Astrocyte (in vitro differentiated cells and primary cell): Measurements from ENCODE around the gene EXOC6B. TPM values are rescaled to one million over a fixed set of nuclear protein-coding genes. Genes with fewer than 3 reads are reported as not detected.
A peak's percentile ranks its signal among the peaks of the same experiment; 100 is the strongest.

ENCODE experiments used
- DNase-seq: peaks from one replicate; pipeline ENCODE4 v3.0.0-alpha.2; 2010; ENCODE audit warnings: low read depth
- FAIRE-seq: peaks from 2 replicates; lab custom pipeline; 2011; peaks lifted over from hg19 to GRCh38; lab: Jason Lieb, UNC
- H2AFZ ChIP-seq: 2 replicates; pipeline ENCODE4 v1.6.0; 2012; ENCODE audit warnings: low read depth, low read length, inconsistent platforms
- H3K27ac ChIP-seq: 2 replicates; pipeline ENCODE4 v1.5.1; 2011; ENCODE audit warnings: low read depth, low read length, inconsistent platforms
- H3K27me3 ChIP-seq: 2 replicates; pipeline ENCODE4 v1.6.0; 2011; ENCODE audit warnings: low read length, inconsistent platforms; ENCODE audit not compliant: insufficient read depth
- H3K36me3 ChIP-seq: 2 replicates; pipeline ENCODE4 v1.5.1; 2011; ENCODE audit warnings: low read length, inconsistent platforms; ENCODE audit not compliant: insufficient read depth
- H3K4me1 ChIP-seq: 2 replicates; pipeline ENCODE4 v1.5.1; 2011; ENCODE audit warnings: low read length, inconsistent platforms; ENCODE audit not compliant: insufficient read depth
- H3K4me2 ChIP-seq: 2 replicates; pipeline ENCODE4 v1.6.0; 2012; ENCODE audit warnings: low read length, inconsistent platforms
- H3K4me3 ChIP-seq: 2 replicates; pipeline ENCODE4 v1.5.1; 2011; ENCODE audit warnings: low read depth, mild to moderate bottlenecking, low read length, inconsistent platforms; ENCODE audit not compliant: insufficient read depth
- H3K79me2 ChIP-seq: 2 replicates; pipeline ENCODE4 v1.6.0; 2012; ENCODE audit warnings: mild to moderate bottlenecking, low read length, inconsistent platforms; ENCODE audit not compliant: insufficient read depth
- H3K9ac ChIP-seq: 2 replicates; pipeline ENCODE4 v1.6.0; 2012; ENCODE audit warnings: mild to moderate bottlenecking, low read length, inconsistent platforms
- H3K9me3 ChIP-seq: 2 replicates; pipeline ENCODE4 v1.5.1; 2012; ENCODE audit warnings: low read depth, mild to moderate bottlenecking, low read length, inconsistent platforms; ENCODE audit not compliant: insufficient read depth
- H4K20me1 ChIP-seq: 2 replicates; pipeline ENCODE4 v1.6.0; 2012; ENCODE audit warnings: low read length, inconsistent platforms; ENCODE audit not compliant: insufficient read depth
- H3K27ac Mint-ChIP-seq: one replicate; pipeline ENCODE4 v1.8.0; 2021; ENCODE audit warnings: mild to moderate bottlenecking, mixed read lengths; ENCODE audit not compliant: unreplicated experiment
- H3K27me3 Mint-ChIP-seq: one replicate; pipeline ENCODE4 v1.8.0; 2021; ENCODE audit warnings: low read depth, mixed read lengths; ENCODE audit not compliant: unreplicated experiment
- H3K36me3 Mint-ChIP-seq: one replicate; pipeline ENCODE4 v1.8.0; 2021; ENCODE audit warnings: low read depth, mixed read lengths; ENCODE audit not compliant: unreplicated experiment
- H3K4me1 Mint-ChIP-seq: one replicate; pipeline ENCODE4 v1.8.0; 2021; ENCODE audit warnings: low read depth, mixed read lengths; ENCODE audit not compliant: unreplicated experiment
- H3K4me3 Mint-ChIP-seq: one replicate; pipeline ENCODE4 v1.8.0; 2021; ENCODE audit warnings: mild to moderate bottlenecking, moderate library complexity, mixed read lengths; ENCODE audit not compliant: unreplicated experiment
- H3K9me3 Mint-ChIP-seq: one replicate; pipeline ENCODE4 v1.8.0; 2021; ENCODE audit warnings: mild to moderate bottlenecking, mixed read lengths; ENCODE audit not compliant: unreplicated experiment
- CTCF ChIP-seq: IDR thresholded peaks from 2 replicates; pipeline ENCODE4 v1.5.1; 2011; ENCODE audit warnings: low read depth, mild to moderate bottlenecking, inconsistent platforms, low read length, moderate library complexity; ENCODE audit not compliant: insufficient read depth
- EZH2 ChIP-seq: IDR thresholded peaks from 2 replicates; pipeline ENCODE4 v1.6.1; 2012; ENCODE audit warnings: mild to moderate bottlenecking, low read length, inconsistent platforms; ENCODE audit not compliant: insufficient read depth
- total RNA-seq: library from RNA; stranded (reverse); gene quantifications from 2 replicates; pipeline ENCODE4 v1.2.1, GENCODE V29; 2021

The EXOC6B gene
- total RNA-seq, 1 donor from 2014 or later: 31.8 TPM

GRCh38 chr2:72813841-72814240, 12.0 kb downstream of the EXOC6B start:
- no peak overlapping the region for H3K27ac Mint-ChIP-seq
- Histone ChIP-seq H2AFZ (no peak overlapping the region), H3K4me2 (peak overlapping the region; percentile 7), H3K4me3 (no peak overlapping the region), H4K20me1 (peaks cover 17% of the 10 kb centered on the region), H3K9ac (no peak overlapping the region), H3K9me3 (no peaks in the 10 kb centered on the region), H3K27me3 (no peaks in the 10 kb centered on the region), H3K36me3 (no peaks in the 10 kb centered on the region), H3K27ac (no peak overlapping the region), H3K79me2 (peaks cover 48% of the 10 kb centered on the region), H3K4me1 (peaks cover 6% of the 10 kb centered on the region)
- no peak for FAIRE-seq
- H3K36me3 Mint-ChIP-seq: peaks cover 3% of the 10 kb centered on the region
- peaks cover 1% of the 10 kb centered on the region for H3K9me3 Mint-ChIP-seq
- no peak overlapping the region for H3K4me3 Mint-ChIP-seq
- peak; percentile 48 for DNase-seq
- TF ChIP-seq CTCF (no peak), EZH2 (no peak)
- H3K4me1 Mint-ChIP-seq: peaks cover 7% of the 10 kb centered on the region
- no peaks in the 10 kb centered on the region for H3K27me3 Mint-ChIP-seq

- H3K9me3 ChIP-seq: no peaks in the 10 kb centered on the region
- H3K36me3 Mint-ChIP-seq: peaks cover 6% of the 10 kb centered on the region
- FAIRE-seq (no peak), DNase-seq (no peak)
- H3K4me1 Mint-ChIP-seq: peaks cover 7% of the 10 kb centered on the region
- H3K27me3 ChIP-seq: no peaks in the 10 kb centered on the region
- H3K79me2 ChIP-seq: peaks cover 31% of the 10 kb centered on the region
- H3K27me3 Mint-ChIP-seq: no peaks in the 10 kb centered on the region
- H3K27ac ChIP-seq: no peak overlapping the region
- no peaks in the 10 kb centered on the region for H3K36me3 ChIP-seq
- no peak overlapping the region for H3K27ac Mint-ChIP-seq
- peaks cover 2% of the 10 kb centered on the region for H3K9me3 Mint-ChIP-seq
- TF ChIP-seq CTCF (no peak), EZH2 (no peak)
- no peak overlapping the region for H2AFZ ChIP-seq
- no peak overlapping the region for H3K9ac ChIP-seq
- no peak overlapping the region for H3K4me2 ChIP-seq
- no peak overlapping the region for H3K4me3 Mint-ChIP-seq
- H4K20me1 ChIP-seq: peaks cover 15% of the 10 kb centered on the region
- H3K4me1 ChIP-seq: peaks cover 6% of the 10 kb centered on the region
- no peak overlapping the region for H3K4me3 ChIP-seq
These were observed 15.7 kb downstream of the EXOC6B start for GRCh38 chr2:72810165-72810564.

- H3K36me3 ChIP-seq: no peaks in the 10 kb centered on the region
- peaks cover 29% of the 10 kb centered on the region for H3K79me2 ChIP-seq
- no peak overlapping the region for H2AFZ ChIP-seq
- peaks cover 15% of the 10 kb centered on the region for H4K20me1 ChIP-seq
- no peak overlapping the region for H3K9ac ChIP-seq
- no peaks in the 10 kb centered on the region for H3K9me3 ChIP-seq
- H3K4me3 ChIP-seq: no peak overlapping the region
- Mint-ChIP-seq H3K27ac (no peak overlapping the region), H3K9me3 (peaks cover 2% of the 10 kb centered on the region), H3K36me3 (peaks cover 6% of the 10 kb centered on the region), H3K4me3 (no peak overlapping the region), H3K4me1 (peaks cover 7% of the 10 kb centered on the region), H3K27me3 (no peaks in the 10 kb centered on the region)
- no peak for DNase-seq
- no peak overlapping the region for H3K4me2 ChIP-seq
- H3K4me1 ChIP-seq: peaks cover 4% of the 10 kb centered on the region
- H3K27ac ChIP-seq: no peak overlapping the region
- H3K27me3 ChIP-seq: no peaks in the 10 kb centered on the region
- TF ChIP-seq EZH2: no peak
- TF ChIP-seq CTCF: no peak
- FAIRE-seq: no peak
These were observed 16.7 kb downstream of the EXOC6B start for GRCh38 chr2:72809095-72809494.
